Activated T-helper 2 cell treated with anti-CD3 and anti-CD28 coated beads, Interferon-gamma antibody, Interleukin-2, Interleukin-4, amounts not matched to agents 10 μg/mL and 5 μg/mL and 100 μg/mL, durations not matched to agents 14 hours and 24 hours and 36 hours (primary cell): ENCODE data around the gene WFIKKN1. TPM values are rescaled to one million over a fixed set of nuclear protein-coding genes. Genes with fewer than 3 reads are reported as not detected.
A peak's percentile ranks its signal among the peaks of the same experiment; 100 is the strongest.

ENCODE experiments used
- DNase-seq: peaks from one replicate; pipeline ENCODE4 v3.0.0; 2021; ENCODE audit warnings: low spot score
- H3K27ac Mint-ChIP-seq: one replicate; pipeline ENCODE4 v1.8.0; 2021; ENCODE audit warnings: mixed read lengths
- H3K27me3 Mint-ChIP-seq: one replicate; pipeline ENCODE4 v1.8.0; 2021; ENCODE audit warnings: low read depth, mixed read lengths
- H3K36me3 Mint-ChIP-seq: one replicate; pipeline ENCODE4 v1.8.0; 2021; ENCODE audit warnings: low read depth, mixed read lengths
- H3K4me1 Mint-ChIP-seq: one replicate; pipeline ENCODE4 v1.8.0; 2021; ENCODE audit warnings: low read depth, mixed read lengths
- H3K4me3 Mint-ChIP-seq: one replicate; pipeline ENCODE4 v1.8.0; 2021; ENCODE audit warnings: low read depth, mild to moderate bottlenecking, moderate library complexity, mixed read lengths
- H3K9me3 Mint-ChIP-seq: one replicate; pipeline ENCODE4 v1.8.0; 2021; ENCODE audit warnings: mixed read lengths
- intact Hi-C: fragments of 100-400 bp; cut with micrococcal nuclease; formaldehyde crosslinking; loops from one replicate; pipeline ENCODE4 v1.15.1; 2023
- total RNA-seq: library from RNA; stranded (reverse); gene quantifications from 2 replicates; pipeline ENCODE4 v1.2.3, GENCODE V29; 2022

The WFIKKN1 gene
- total RNA-seq, 1 donor from 2014 or later = 0.57 TPM

DNA sequence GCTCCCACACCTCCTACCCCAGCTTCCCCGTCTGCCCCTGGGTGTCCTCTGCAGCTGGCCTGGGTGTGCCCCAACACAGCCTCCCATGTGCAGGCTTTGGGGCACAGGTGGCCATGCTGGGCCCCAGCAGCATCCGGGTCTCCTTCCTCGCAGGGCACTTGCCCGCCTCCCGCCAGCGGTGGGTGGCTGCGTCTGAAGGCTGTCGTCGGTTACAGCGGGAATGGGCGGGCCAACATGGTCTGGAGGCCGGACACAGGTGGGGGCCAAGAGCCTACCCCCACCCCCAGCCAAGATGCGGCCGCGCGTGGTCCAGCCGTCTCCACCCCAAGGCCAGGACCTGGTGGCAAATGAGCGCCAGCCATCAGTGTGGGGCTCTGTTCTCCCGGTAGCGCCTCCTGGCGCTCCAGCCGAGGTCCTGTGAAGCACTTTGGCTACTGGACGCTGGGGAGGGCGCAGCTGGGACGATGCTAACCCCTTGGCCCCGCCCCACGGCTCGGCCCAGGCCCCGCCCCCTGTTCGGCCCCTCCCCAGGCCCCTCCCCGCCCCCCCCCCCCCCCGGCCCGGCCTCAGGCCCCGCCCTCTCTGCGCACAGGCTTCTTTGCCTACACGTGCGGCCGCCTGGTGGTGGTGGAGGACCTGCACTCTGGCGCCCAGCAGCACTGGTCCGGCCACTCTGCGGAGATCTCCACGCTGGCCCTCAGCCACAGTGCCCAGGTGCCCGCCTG, 29.8 kb downstream of the WFIKKN1 start:
- Mint-ChIP-seq H3K27ac (no peak overlapping the region), H3K4me3 (no peak overlapping the region), H3K9me3 (no peaks in the 10 kb centered on the region), H3K4me1 (peaks cover 3% of the 10 kb centered on the region), H3K27me3 (no peaks in the 10 kb centered on the region), H3K36me3 (no peaks in the 10 kb centered on the region)
- DNase-seq = peak; percentile 61
- intact Hi-C loops = no loop called here

DNA sequence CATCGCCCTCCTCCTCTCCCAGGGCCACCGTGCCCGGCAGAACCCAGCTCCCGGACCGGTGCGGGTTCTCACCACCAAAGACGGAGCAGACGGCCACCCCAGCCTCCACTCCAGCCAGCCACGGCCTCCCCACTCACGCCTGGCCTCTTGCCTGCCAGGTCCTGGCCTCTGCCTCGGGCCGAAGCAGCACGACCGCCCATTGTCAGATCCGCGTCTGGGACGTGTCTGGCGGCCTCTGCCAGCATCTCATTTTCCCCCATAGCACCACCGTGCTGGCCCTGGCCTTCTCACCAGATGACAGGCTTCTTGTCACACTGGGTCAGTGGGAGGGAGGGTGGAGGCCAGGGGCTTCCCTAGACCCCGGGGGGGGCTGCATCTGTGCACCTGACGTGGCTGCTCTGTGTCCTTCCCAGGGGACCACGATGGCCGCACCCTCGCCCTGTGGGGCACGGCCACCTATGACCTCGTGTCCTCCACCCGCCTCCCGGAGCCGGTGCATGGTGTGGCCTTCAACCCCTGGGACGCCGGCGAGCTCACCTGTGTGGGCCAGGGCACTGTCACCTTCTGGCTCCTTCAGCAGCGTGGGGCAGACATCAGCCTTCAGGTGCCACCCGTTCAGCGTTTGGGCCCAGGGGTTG, 30.5 kb downstream of the WFIKKN1 start:
- H3K4me1 Mint-ChIP-seq = peaks cover 3% of the 10 kb centered on the region
- DNase-seq = no peak
- H3K4me3 Mint-ChIP-seq = no peak overlapping the region
- no peak overlapping the region for H3K27ac Mint-ChIP-seq
- H3K9me3 Mint-ChIP-seq = no peaks in the 10 kb centered on the region
- no peaks in the 10 kb centered on the region for H3K36me3 Mint-ChIP-seq
- no peaks in the 10 kb centered on the region for H3K27me3 Mint-ChIP-seq
- intact Hi-C loops = no loop called here

DNA sequence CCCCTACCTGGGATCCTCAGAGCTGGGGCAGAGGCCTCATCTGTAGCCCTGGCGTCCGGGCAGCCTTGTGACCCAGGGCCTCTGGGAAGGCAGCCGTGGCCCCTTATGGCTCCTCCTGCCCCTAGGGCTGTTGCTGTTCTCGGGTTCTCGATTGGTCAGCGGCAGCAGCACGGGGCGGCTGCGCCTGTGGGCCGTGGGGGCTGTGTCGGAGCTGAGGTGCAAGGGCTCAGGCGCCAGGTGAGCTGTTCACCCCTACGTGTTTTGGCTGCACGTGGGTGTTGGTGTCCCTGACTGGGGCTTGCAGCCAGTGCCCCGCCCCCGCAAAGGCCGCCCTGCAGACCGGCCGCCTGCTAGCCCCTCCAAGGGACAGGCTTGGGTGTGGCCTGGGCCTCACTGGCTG, 31.3 kb downstream of the WFIKKN1 start:
- Mint-ChIP-seq H3K4me3 (no peak overlapping the region), H3K9me3 (no peaks in the 10 kb centered on the region), H3K4me1 (peaks cover 3% of the 10 kb centered on the region), H3K27ac (no peak overlapping the region), H3K36me3 (no peaks in the 10 kb centered on the region), H3K27me3 (no peaks in the 10 kb centered on the region)
- DNase-seq = no peak
- intact Hi-C loops = no loop called here

DNA sequence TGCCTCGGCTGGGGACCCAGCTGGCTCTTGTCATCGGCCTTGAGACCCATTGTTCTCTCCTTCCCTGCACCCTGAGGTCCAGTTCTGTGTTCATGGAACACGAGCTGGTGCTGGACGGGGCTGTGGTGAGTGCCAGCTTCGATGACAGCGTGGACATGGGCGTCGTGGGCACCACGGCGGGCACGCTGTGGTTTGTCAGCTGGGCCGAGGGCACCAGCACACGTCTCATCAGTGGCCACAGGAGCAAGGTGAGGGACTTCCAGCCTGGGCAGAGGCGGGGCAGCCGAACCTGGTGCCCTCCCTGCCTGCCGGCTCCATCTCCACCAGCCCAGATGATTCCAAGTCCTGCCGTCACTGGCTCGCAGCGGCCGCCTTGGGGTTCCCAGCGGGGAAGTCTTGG, 31.8 kb downstream of the WFIKKN1 start:
- Mint-ChIP-seq H3K9me3 (no peaks in the 10 kb centered on the region), H3K27me3 (no peaks in the 10 kb centered on the region), H3K4me3 (no peak overlapping the region), H3K36me3 (no peaks in the 10 kb centered on the region), H3K4me1 (peaks cover 6% of the 10 kb centered on the region), H3K27ac (no peak overlapping the region)
- DNase-seq = no peak
- intact Hi-C loops = no loop called here

DNA sequence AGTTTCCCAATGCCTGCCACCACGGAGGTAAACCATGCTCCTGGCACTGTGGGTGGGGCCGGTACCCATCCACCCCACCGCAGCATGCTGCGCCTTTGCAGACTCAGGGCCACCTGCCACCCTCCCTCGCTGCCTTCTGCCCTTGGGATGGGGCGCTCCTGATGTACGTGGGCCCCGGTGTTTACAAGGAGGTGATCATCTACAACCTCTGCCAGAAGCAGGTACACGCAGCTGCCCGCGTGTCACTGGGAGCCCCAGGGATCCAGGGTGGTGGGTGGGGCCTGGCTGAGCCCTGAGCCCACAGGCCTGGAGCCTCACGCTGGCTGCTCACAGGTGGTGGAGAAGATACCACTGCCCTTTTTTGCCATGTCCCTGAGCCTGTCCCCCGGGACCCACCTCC, 35.8 kb downstream of the WFIKKN1 start:
- no peaks in the 10 kb centered on the region for H3K9me3 Mint-ChIP-seq
- H3K27ac Mint-ChIP-seq = no peak overlapping the region
- peaks cover 4% of the 10 kb centered on the region for H3K4me1 Mint-ChIP-seq
- peaks cover 6% of the 10 kb centered on the region for H3K36me3 Mint-ChIP-seq
- H3K4me3 Mint-ChIP-seq = no peak overlapping the region
- intact Hi-C loops = no loop called here
- no peaks in the 10 kb centered on the region for H3K27me3 Mint-ChIP-seq
- no peak for DNase-seq

DNA sequence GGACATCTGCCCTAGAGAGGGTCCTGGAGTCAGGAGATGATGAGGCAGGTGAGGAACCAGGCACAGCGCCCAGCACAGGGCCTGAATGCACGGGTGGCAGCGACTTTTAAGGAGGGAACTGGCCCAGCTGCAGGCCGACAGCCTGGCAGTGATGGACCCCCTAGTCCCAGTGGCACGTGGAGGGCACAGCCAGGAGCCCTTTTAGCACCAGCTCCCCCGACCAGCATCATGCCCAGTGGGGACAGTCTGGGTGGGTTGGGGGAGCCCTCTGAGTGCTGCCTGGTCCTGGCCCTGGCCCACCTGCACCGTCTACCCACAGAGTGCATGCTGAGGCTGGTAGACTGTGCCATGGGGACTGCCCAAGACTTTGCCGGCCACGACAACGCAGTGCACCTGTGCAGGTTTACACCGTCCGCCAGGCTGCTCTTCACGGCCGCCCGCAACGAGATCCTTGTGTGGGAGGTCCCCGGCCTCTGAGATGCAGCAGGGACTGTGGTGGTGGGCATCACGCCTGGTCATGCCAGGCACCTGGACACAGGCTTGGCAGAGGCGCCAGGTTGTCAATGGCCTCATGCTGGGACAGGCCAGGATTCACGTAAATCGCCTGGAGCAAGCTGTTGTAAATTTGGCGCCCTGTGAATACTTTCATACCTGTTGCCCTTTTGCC, 36.5 kb downstream of the WFIKKN1 start:
- Mint-ChIP-seq H3K9me3 (no peaks in the 10 kb centered on the region), H3K27ac (peak overlapping the region; percentile 80), H3K36me3 (peaks cover 6% of the 10 kb centered on the region), H3K4me1 (peaks cover 4% of the 10 kb centered on the region), H3K4me3 (peak overlapping the region; percentile 71), H3K27me3 (no peaks in the 10 kb centered on the region)
- intact Hi-C loops = no loop called here
- DNase-seq = no peak

DNA sequence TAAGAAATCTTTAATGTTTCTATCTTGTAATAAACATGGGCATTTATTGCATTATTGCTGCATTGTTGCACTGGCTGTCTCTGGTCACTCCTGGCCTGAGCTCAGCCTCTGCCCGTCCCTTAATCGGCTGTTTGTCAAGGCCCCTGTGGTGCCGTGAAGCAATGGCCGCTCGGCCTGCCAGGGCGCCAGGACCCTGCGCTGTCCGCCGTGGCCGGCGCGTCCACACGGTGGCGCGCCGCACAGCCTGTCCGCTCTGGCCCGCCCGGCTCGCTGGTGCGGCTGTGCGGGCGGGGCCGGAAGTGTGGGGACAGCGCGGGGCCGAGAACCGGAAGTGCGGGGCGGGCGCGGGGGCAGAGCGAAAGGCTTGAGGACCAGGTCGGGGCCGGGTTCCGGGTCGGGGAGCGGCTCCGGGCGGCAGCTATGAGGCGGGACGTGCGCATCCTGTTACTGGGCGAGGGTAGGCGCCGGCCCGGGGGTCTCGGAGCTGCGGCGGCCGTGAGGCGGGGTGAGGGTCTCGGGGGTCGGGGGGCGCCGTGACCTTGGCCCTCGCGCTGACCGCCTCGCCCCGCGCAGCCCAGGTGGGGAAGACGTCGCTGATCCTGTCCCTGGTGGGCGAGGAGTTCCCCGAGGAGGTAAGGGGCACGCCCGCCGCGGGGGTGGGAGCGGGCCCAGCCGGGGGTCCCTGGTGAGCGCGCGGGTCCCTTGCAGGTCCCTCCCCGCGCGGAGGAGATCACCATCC, 37.2 kb downstream of the WFIKKN1 start, which contains the start of gene RHOT2:
RHOT2 (plus strand) TSS at position 353 of the 739 bp plus-strand sequence; CDS start at position 421, 68 bp downstream.
- Mint-ChIP-seq H3K4me1 (peaks cover 4% of the 10 kb centered on the region), H3K36me3 (peaks cover 8% of the 10 kb centered on the region), H3K4me3 (peak within 1 kb of the TSS; percentile 79), H3K27ac (peak within 1 kb of the TSS; percentile 80), H3K27me3 (no peaks in the 10 kb centered on the region), H3K9me3 (no peaks in the 10 kb centered on the region)
- peak; percentile 93 for DNase-seq
- intact Hi-C loops = no loop called here

DNA sequence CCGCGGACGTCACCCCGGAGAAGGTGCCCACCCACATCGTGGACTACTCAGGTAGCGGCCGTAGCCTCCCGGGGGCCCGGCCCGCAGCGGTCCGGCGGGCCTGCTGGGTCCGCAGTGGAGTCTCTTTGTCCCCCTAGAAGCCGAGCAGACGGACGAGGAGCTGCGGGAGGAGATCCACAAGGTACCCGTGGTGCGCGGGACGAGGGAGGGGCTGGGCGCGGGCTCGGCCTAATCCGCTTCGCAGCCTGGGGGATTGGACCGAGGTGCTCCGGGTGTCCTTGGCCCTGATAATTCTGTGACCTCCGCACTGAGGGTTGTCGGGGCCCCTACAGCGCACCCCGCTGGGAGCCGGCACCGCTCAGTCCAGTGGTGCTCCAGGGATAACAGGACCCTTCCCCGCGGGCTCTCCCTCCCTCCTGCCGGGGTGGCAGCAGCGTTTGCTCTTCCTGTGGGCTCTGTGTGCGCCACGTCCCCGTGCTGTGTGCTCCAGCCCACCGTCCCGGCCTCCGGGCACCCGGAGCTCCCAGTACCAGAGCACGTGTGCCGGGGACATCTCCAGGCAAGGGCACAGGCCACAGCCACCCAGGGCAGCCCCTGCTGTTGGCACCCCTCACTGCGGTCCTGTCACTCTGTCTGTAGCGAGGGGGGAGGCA, 37.9 kb downstream of the WFIKKN1 start:
- Mint-ChIP-seq H3K36me3 (peaks cover 10% of the 10 kb centered on the region), H3K4me1 (peaks cover 4% of the 10 kb centered on the region), H3K4me3 (peak overlapping the region; percentile 79), H3K27ac (peak overlapping the region; percentile 58), H3K27me3 (no peaks in the 10 kb centered on the region), H3K9me3 (no peaks in the 10 kb centered on the region)
- no peak for DNase-seq
- intact Hi-C loops = no loop called here

DNA sequence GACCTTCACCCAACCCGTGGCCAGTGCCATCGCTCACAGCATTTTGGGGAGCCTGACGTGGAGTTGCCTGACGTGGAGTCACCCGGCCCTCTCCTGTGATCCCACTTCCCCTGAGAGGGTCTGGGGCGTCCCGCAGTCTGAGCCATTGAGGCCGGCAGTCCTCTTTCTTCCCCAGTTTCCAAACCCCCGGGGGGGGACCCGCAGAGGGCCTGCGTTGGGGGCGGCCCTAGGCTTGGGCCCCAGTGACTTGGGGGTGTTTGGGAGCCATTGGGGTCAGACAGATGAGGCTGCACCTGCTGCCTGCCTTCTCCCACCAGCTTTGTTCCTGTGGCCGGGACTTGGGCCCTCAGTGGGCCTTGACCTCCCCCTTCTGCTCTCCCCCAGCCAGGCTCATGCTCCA, 38.9 kb downstream of the WFIKKN1 start:
- no peak overlapping the region for H3K27ac Mint-ChIP-seq
- no peaks in the 10 kb centered on the region for H3K9me3 Mint-ChIP-seq
- no peak for DNase-seq
- peaks cover 10% of the 10 kb centered on the region for H3K36me3 Mint-ChIP-seq
- H3K4me3 Mint-ChIP-seq = peak overlapping the region; percentile 79
- H3K27me3 Mint-ChIP-seq = no peaks in the 10 kb centered on the region
- intact Hi-C loops = no loop called here
- peaks cover 4% of the 10 kb centered on the region for H3K4me1 Mint-ChIP-seq

DNA sequence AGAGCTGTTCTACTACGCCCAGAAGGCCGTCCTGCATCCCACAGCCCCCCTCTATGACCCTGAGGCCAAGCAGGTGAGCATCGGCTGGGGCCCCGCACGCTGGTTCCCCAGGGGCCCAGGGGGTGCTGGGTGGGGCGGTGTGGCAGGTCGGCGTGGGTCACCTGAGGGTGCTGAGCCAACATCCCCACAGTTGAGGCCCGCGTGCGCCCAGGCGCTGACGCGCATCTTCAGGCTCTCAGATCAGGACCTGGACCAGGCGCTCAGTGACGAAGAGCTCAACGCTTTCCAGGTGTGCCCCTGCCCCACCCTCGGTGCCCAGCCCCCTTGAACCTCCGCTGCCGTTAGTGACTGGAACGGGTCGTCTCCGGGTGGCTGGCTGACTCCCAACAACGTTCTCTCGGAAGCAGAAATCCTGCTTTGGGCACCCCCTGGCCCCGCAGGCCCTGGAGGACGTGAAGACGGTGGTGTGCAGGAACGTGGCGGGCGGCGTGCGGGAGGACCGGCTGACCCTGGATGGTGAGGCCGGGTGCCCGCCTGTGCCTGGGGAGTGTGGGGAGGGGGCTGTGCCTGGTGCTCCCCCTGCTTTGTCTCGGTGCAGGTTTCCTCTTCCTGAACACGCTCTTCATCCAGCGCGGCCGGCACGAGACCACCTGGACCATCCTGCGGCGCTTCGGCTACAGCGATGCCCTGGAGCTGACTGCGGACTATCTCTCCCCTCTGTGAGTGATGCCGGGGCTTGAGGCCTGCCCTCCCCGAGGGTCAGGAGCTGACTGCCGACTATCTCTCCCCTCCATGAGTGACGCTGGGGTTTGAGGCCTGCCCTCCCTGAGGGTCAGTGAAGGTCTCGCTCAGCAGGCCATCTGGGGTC, 39.9 kb downstream of the WFIKKN1 start:
- DNase-seq = no peak
- Mint-ChIP-seq H3K4me3 (peak overlapping the region; percentile 26), H3K36me3 (peaks cover 10% of the 10 kb centered on the region), H3K27ac (no peak overlapping the region), H3K27me3 (peaks cover 4% of the 10 kb centered on the region), H3K4me1 (peaks cover 4% of the 10 kb centered on the region), H3K9me3 (no peaks in the 10 kb centered on the region)
- intact Hi-C loops = no loop called here

DNA sequence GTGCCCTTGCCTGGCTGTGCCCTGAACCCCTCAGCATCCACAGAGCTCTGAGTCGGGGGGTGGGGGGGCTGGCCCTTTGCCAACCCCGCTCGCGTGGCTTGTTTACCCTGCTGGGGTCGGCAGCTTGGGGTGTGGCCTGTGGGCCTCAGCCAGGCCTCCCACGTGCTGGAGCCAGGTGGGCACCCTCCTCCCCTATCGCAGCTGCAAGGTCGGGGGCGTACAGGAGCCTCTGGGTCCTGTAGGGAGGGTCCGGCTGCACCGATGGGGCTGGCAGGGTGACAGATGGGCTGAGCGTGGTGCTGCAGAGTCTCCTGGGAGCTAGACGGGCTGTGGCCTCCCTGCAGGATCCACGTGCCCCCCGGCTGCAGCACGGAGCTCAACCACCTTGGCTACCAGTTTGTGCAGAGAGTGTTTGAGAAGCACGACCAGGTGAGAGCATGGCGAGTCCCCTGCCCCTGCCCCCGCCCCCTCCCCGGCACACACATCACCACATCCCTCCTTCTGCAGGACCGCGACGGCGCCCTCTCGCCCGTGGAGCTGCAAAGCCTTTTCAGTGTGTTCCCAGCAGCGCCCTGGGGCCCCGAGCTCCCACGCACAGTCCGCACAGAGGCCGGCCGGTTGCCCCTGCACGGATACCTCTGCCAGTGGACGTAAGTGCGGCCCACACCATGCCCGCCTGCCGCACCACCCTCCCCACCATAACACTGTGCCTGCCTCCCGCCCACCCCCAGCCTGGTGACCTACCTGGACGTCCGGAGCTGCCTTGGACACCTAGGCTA, 40.8 kb downstream of the WFIKKN1 start:
- H3K27ac Mint-ChIP-seq = no peak overlapping the region
- H3K27me3 Mint-ChIP-seq = peaks cover 4% of the 10 kb centered on the region
- intact Hi-C loops = no loop called here
- peaks cover 10% of the 10 kb centered on the region for H3K36me3 Mint-ChIP-seq
- no peak overlapping the region for H3K4me3 Mint-ChIP-seq
- H3K4me1 Mint-ChIP-seq = peaks cover 4% of the 10 kb centered on the region
- H3K9me3 Mint-ChIP-seq = no peaks in the 10 kb centered on the region
- no peak for DNase-seq
